Measurements from ENCODE around the gene HEATR5B. TPM values are rescaled to one million over a fixed set of nuclear protein-coding genes. Genes with fewer than 3 reads are reported as not detected.
A peak's percentile ranks its signal among the peaks of the same experiment; 100 is the strongest.

Gene HEATR5B
- total and polyA plus RNA-seq, 10 of the 15 experiments (the other 5 are each of a cell fraction or from before 2014, with no cell fraction given) = 4.1 to 34.7 (median 17.7) TPM

DNA sequence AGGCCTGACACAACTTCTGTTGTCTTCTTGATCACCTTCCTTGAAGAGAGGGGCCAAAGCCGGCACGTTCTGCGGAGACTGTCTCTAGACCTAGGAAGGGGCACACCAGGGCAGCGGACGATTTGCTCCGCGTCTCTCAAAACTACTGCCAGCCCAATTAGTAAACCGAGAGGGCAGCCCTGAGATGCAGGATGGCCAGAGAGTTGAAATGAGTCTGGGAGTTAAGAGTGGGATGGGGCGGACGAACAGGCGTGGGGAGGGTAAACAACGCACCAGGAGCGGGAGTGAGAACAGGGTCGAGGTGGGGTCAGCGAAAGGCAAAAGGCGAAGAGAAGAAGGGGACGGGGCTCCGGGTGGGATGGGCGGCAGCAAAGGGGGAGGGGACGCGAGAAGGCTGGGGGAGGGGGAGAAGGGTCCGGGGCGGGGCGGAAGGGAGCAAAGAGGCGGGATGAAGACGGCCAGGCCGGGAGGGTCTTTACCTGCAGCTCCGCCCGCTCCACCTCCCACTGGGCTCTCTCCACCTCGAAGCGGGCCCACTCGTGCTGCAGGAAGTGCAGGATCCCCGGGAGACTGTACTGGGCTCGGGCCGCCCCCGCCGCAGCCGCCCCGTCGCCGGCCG is 118.3 kb downstream of the HEATR5B start:
- H3K4me2 ChIP-seq (ENCODE audit: control insufficient read depth, insufficient read depth) = peak overlapping the region; percentile 74
- ChIA-PET CTCF (interaction anchor here (1.1 kb wide), 1 partner anchor 181 kb away, joined by 4 read pairs; no protein-coding TSS in a partner anchor), RAD21 (ENCODE audit: unreplicated experiment) (interaction anchor here (1.0 kb wide), 1 partner anchor 13 kb away, joined by 3 read pairs; no protein-coding TSS in a partner anchor), POLR2A (interaction anchor here (0.7 to 1.3 kb wide), 3 partner anchors 48 to 126 kb away, joined by 3 to 6 read pairs (median 3); partner anchors contain the start of genes GPATCH11 and HEATR5B), SMC1A (ENCODE audit: uncharacterized antibody, unreplicated experiment) (no interaction called here)
- in situ Hi-C loops (cut with MboI) (no loop called here), intact Hi-C loops (cut with micrococcal nuclease; ENCODE audit: unreplicated experiment) (loop anchor here (5.0 kb wide), 1 partner anchor 116 kb away; the partner anchor contains the start of genes GPATCH11 and HEATR5B)
- peak overlapping the region; percentile 79 for H3K9ac ChIP-seq (ENCODE audit: control insufficient read depth, insufficient read depth, low read length)
- TF ChIP-seq NBN (IDR thresholded peaks at IDR 0.05) = peak; percentile 60
- TF ChIP-seq BHLHE40 (IDR thresholded peaks at IDR 0.05; ENCODE audit: borderline replicate concordance in 1 of 2, low read depth in 2 of 2, low read length in 1 of 2) = peak; percentile 18 to 31; a peak in 2 of 4 replicates
- TF ChIP-seq STAT1 (conservative IDR thresholded peaks at IDR 0.05) = no peak
- no peak for TF ChIP-seq ATF7 (IDR thresholded peaks at IDR 0.05; ENCODE audit: low read depth)
- peak; percentile 2; the same call in 1 of the 2 replicates for TF ChIP-seq EED (IDR thresholded peaks at IDR 0.05; ENCODE audit: low read depth)
- 0 out of 2 replicates have a peak, but pooled peaks have one; percentile 28 for TF ChIP-seq HDGF (IDR thresholded peaks at IDR 0.05)
- DNase-seq (ENCODE audit: low read depth, low spot score) (no peak), FAIRE-seq (no peak), ATAC-seq (peak; percentile 45)
- BruUV-seq (replicated peaks) = no TSS peak
- H3K27me3 ChIP-seq (replicated peaks in 1 of 2; ENCODE audit: control insufficient read depth in 2 of 2, insufficient read depth in 2 of 2, low read length in 1 of 2) = no peaks in the 10 kb centered on the region
- no peaks in the 10 kb centered on the region for H4K20me1 ChIP-seq (ENCODE audit: control insufficient read depth, insufficient read depth)
- H3K36me3 ChIP-seq (ENCODE audit: control insufficient read depth in 2 of 2, insufficient read depth in 2 of 2, low read length in 1 of 2) = no peaks in the 10 kb centered on the region
- H3K27ac ChIP-seq (ENCODE audit: control insufficient read depth, insufficient read depth) = peak overlapping the region; percentile 71
- peaks cover 4% of the 10 kb centered on the region for H3K4me1 ChIP-seq (ENCODE audit: control insufficient read depth, insufficient read depth, low read length)
- WGBS (ENCODE audit: insufficient coverage, insufficient replicate concordance, low lambda C conversion rate, missing lambda C conversion rate) = 1% methylated on average over 29 of the region's 42 CpGs
- peaks cover 41% of the 10 kb centered on the region for H3K79me2 ChIP-seq (ENCODE audit: control insufficient read depth, insufficient read depth, low read length)
- no peaks in the 10 kb centered on the region; the same call in 2 of the 3 replicates for H3K9me3 ChIP-seq (replicated peaks; ENCODE audit: control insufficient read depth, insufficient read depth, low read length)
- H3K4me3 ChIP-seq = peak overlapping the region; percentile 98
- peak overlapping the region; percentile 81 for H2AFZ ChIP-seq (ENCODE audit: control insufficient read depth, low read depth, low read length)

DNA sequence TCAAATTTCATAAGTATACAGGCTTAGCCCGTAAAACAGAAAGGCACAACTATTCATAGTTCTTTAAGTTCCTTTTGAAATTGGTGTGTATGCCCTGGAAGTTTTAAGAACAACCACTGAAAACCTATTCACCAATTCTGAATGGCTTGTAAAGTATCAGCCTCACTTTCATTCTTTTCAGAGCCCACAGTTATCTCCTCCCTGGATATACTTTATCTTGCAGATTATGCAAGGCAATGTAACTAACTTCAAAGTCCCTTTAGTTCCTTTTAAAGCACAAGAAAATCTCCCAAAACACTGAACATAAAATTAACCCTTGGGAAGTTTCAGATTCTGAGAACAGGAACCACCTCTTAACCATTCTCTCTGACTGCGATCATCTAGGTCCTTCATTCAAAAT is 119.0 kb downstream of the HEATR5B start:
- BruUV-seq (replicated peaks) = no TSS peak
- Histone ChIP-seq H3K4me1 (ENCODE audit: control insufficient read depth, insufficient read depth, low read length) (peaks cover 4% of the 10 kb centered on the region), H3K9ac (ENCODE audit: control insufficient read depth, insufficient read depth, low read length) (peak overlapping the region; percentile 79), H3K4me2 (ENCODE audit: control insufficient read depth, insufficient read depth) (peak overlapping the region; percentile 74), H2AFZ (ENCODE audit: control insufficient read depth, low read depth, low read length) (peak overlapping the region; percentile 81; the same call in 1 of the 2 replicates), H3K9me3 (replicated peaks; ENCODE audit: control insufficient read depth, insufficient read depth, low read length) (no peaks in the 10 kb centered on the region; the same call in 2 of the 3 replicates), H3K36me3 (ENCODE audit: control insufficient read depth in 2 of 2, insufficient read depth in 2 of 2, low read length in 1 of 2) (no peaks in the 10 kb centered on the region), H3K79me2 (ENCODE audit: control insufficient read depth, insufficient read depth, low read length) (peaks cover 43% of the 10 kb centered on the region), H3K27me3 (replicated peaks in 1 of 2; ENCODE audit: control insufficient read depth in 2 of 2, insufficient read depth in 2 of 2, low read length in 1 of 2) (no peaks in the 10 kb centered on the region), H4K20me1 (ENCODE audit: control insufficient read depth, insufficient read depth) (no peaks in the 10 kb centered on the region), H3K27ac (ENCODE audit: control insufficient read depth, insufficient read depth) (peak overlapping the region; percentile 71; the same call in 1 of the 2 replicates), H3K4me3 (peak overlapping the region; percentile 98)
- RAD21 ChIA-PET (ENCODE audit: unreplicated experiment) = interaction anchor here (0.6 kb wide), 1 partner anchor 612 kb away, joined by 3 read pairs; no protein-coding TSS in a partner anchor
- intact Hi-C loops (cut with micrococcal nuclease; ENCODE audit: unreplicated experiment) (loop anchor here (5.0 kb wide), 1 partner anchor 117 kb away; the partner anchor contains the start of genes GPATCH11 and HEATR5B), in situ Hi-C loops (cut with MboI) (no loop called here)
- TF ChIP-seq BACH1 (IDR thresholded peaks at IDR 0.05; ENCODE audit: borderline replicate concordance) (no peak), TARDBP (IDR thresholded peaks at IDR 0.05; ENCODE audit: borderline replicate concordance) (no peak), NR2C1 (IDR thresholded peaks at IDR 0.05) (no peak), ATF7 (IDR thresholded peaks at IDR 0.05; ENCODE audit: low read depth) (no peak), ESRRA (IDR thresholded peaks at IDR 0.05; ENCODE audit: low read length) (no peak)
- DNase-seq (ENCODE audit: low read depth, low spot score) (no peak), FAIRE-seq (no peak), ATAC-seq (no peak)
- SMC1A ChIA-PET (ENCODE audit: uncharacterized antibody, unreplicated experiment) = no interaction called here
- WGBS (ENCODE audit: insufficient coverage, insufficient replicate concordance, low lambda C conversion rate, missing lambda C conversion rate) = 0% methylated on average over 2 of the region's 2 CpGs
- POLR2A ChIA-PET = interaction anchor here (1.0 kb wide), 1 partner anchor 22 kb away, joined by 4 read pairs; no protein-coding TSS in a partner anchor
- CTCF ChIA-PET = interaction anchor here (0.6 kb wide), 1 partner anchor 9 kb away, joined by 3 read pairs; no protein-coding TSS in a partner anchor

Measured in GM12878 (cell line).